GM13976 (cell line): ENCODE results near the gene YIF1B.

Experiments used
- DNase-seq: peaks from one replicate; pipeline ENCODE4 v3.0.0; 2012; ENCODE audit warnings: low spot score
- in situ Hi-C: fragments of 300-500 bp; cut with MboI; formaldehyde crosslinking; loops from one replicate; pipeline ENCODE4 v1.12.0; 2022; ENCODE audit warnings: low sequenced_read_pairs, mixed read lengths, inconsistent platforms; ENCODE audit not compliant: unreplicated experiment
- TF ChIP-seq, protein P1 (sequence below): IDR thresholded peaks from 2 replicates; pipeline ENCODE4 v1.5.1; 2012; ENCODE audit warnings: borderline replicate concordance, mild to moderate bottlenecking; ENCODE audit not compliant: insufficient read depth; ENCODE audit errors: extremely low read depth, missing control alignments, control extremely low read depth

YIF1B gene

GRCh38 chr19:38320969-38321339 lies 5.2 kb upstream of the YIF1B start:
- in situ Hi-C loops: no loop called here
- TF ChIP-seq, protein P1, sequence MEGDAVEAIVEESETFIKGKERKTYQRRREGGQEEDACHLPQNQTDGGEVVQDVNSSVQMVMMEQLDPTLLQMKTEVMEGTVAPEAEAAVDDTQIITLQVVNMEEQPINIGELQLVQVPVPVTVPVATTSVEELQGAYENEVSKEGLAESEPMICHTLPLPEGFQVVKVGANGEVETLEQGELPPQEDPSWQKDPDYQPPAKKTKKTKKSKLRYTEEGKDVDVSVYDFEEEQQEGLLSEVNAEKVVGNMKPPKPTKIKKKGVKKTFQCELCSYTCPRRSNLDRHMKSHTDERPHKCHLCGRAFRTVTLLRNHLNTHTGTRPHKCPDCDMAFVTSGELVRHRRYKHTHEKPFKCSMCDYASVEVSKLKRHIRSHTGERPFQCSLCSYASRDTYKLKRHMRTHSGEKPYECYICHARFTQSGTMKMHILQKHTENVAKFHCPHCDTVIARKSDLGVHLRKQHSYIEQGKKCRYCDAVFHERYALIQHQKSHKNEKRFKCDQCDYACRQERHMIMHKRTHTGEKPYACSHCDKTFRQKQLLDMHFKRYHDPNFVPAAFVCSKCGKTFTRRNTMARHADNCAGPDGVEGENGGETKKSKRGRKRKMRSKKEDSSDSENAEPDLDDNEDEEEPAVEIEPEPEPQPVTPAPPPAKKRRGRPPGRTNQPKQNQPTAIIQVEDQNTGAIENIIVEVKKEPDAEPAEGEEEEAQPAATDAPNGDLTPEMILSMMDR: no peak
- no peak for DNase-seq

DNA sequence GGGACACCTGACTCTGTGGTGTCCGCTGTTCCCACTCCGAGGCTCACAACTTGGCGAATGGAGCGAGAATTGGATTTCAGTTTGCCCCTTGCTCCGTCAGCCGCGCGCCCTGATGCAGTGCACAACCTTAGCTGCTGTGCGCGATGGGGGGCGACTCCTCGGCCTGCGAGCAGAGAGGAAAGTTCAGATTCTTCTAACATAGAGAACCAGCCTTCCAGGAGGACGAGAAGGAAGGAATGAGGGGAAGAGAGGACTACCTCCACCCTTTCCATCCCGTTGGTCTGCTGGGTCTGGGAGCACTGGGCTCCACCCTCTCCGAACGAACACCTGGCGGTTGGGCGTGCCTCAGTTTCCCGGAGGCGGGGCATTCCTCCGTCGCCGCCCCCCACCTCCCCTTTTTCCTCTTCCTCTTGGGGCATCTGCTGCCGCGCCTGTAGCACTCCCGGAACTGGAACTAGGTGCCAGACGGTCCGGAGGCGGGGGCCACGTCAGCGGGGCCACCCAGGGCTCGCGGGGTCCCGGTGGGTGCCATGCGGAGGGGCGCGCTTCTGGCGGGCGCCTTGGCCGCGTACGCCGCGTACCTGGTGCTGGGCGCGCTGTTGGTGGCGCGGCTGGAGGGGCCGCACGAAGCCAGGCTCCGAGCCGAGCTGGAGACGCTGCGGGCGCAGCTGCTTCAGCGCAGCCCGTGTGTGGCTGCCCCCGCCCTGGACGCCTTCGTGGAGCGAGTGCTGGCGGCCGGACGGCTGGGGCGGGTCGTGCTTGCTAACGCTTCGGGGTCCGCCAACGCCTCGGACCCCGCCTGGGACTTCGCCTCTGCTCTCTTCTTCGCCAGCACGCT lies 3.9 kb upstream of the YIF1B start, which contains the start of gene KCNK6:
Gene KCNK6 (plus strand): TSS at position 425 of the 838 bp plus-strand sequence. CDS start 106 bp downstream, at position 531.
- no peak for DNase-seq
- TF ChIP-seq, protein P1: no peak
- in situ Hi-C loops: no loop called here

- TF ChIP-seq, protein P1: no peak
- in situ Hi-C loops: no loop called here
- DNase-seq: no peak
Measured at GRCh38 chr19:38318660-38319059, 2.9 kb upstream of the YIF1B start.

DNA sequence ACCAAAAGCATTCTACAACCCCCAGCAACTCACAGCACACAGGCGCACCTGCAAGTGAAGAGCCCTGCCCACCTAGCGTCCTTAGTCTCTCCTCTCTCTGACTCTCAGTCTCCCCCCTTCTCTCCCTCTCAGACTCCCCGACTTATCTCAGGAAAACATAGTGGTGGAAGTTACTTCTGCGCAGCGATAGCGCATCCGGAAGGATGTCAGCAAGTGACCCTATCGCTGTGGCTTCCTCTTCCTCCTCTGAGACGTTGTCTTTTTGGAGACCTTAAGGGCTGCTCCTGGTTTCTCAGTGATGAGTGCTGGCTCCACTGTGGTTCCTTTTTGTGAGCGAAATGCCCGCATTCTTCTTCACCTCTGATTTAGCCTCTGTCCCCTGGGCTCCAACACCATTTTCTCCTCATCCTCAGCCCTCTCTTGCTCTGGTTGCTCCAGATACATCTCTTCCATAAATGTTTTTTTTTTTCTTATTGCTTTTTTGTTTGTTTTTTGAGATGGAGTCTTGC lies 1.4 kb upstream of the YIF1B start:
- DNase-seq: no peak
- in situ Hi-C loops: no loop called here
- TF ChIP-seq, protein P1: no peak

DNA sequence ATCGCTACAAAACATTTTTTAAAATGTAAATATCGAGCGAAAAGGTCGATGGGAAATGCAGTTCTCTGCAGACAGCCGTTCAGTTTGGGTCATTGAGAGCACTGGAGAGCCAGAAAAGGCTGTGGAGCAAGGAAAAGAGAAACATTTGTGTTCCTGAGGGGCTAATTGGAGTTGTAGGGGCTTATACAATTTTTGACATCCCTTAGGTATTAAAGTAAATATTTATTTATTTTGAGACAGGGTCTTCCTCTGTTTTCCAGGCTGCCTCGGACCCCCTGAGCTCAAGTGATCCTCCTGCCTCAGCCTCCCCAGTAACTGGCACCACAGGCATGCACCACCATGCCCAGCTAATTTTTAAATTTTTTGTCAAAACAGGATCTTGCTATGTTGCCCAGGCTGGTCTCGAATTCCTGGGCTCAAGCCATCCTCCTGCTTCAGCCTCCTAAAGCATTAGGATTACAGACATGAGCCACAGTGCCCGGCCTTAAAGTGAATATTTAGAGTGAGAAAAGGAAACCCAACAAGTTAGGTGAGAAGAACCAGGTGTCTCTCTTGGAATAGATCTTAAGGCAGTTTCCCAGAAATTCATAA lies 825 bp upstream of the YIF1B start:
- DNase-seq: no peak
- in situ Hi-C loops: no loop called here
- TF ChIP-seq, protein P1: no peak

DNA sequence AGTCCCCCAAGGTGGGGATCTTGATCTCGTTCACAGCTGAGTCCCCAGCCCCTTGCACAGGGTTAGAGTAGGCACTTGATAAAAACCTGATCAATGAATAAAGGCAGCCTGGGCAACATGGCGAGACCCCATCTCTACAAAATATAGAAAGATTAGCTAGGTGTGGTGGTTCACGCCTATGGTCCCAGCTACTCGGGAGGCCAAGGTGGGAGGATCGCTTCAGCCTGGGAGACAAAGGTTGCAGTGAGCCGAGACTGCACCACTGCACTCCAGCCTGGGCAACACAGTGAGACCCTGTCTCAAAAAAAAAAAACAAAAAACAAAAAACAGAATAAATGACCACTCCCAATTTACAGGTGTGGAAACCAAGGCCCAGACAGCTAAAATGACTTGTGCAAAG lies 4.8 kb downstream of the YIF1B start:
- no peak for DNase-seq
- TF ChIP-seq, protein P1: no peak
- in situ Hi-C loops: no loop called here
